H1 (cell line): ENCODE measurements around the gene TNPO2. TPM values are rescaled to one million over a fixed set of nuclear protein-coding genes. Genes with fewer than 3 reads are reported as not detected.

Experiments used
- CREB1 ChIP-seq: IDR thresholded peaks from 2 replicates; pipeline ENCODE4 v1.6.1; 2012; ENCODE audit warnings: inconsistent platforms
- CTBP2 ChIP-seq: IDR thresholded peaks from 2 replicates; pipeline ENCODE4 v1.7.0; 2011; ENCODE audit warnings: borderline replicate concordance, mild to moderate bottlenecking, moderate library complexity, mixed read lengths, low read length; ENCODE audit not compliant: insufficient read depth, insufficient read length
- GTF2F1 ChIP-seq: IDR thresholded peaks from 2 replicates; pipeline ENCODE4 v1.6.1; 2012; ENCODE audit warnings: low read depth, low read length, improper control_type of control experiment, borderline replicate concordance
- KDM1A ChIP-seq: fragments of 200-600, 300-600 bp; sonication (generic); IDR thresholded peaks from 2 replicates; pipeline ENCODE4 v1.7.1; 2016; ENCODE audit warnings: mild to moderate bottlenecking, low read length, borderline replicate concordance
- polyA plus RNA-seq, 7 experiments: library from polyadenylated mRNA; depleted of rRNA in 3 of 7; stranded (reverse) in 5 of 7; unstranded in 2 of 7; fragments of >200 nt in 5 of 7; fragments of 200-250 nt in 2 of 7; gene quantifications; 1 replicate in 5 of 7; 2 replicates in 1 of 7; 4 replicates in 1 of 7; pipeline versions ENCODE4 v1.2.1 to v1.2.3, GENCODE V29; 2011 to 2013; ENCODE audit warnings: missing spikeins in 2 of 7, mixed read lengths in 2 of 7
- total RNA-seq: library from RNA; stranded (reverse); fragmentation: NEBNext Ultra II Directional; extraction: Animal tissue kit (Norgen Biotek cat#: 25700); gene quantifications from 2 replicates; pipeline ENCODE4 v1.2.1, GENCODE V29; 2021

Gene TNPO2
- total and polyA plus RNA-seq, 2 of the 8 experiments (the other 6 are each of a cell fraction or from before 2014, with no cell fraction given) = 112 to 121 TPM

- TF ChIP-seq GTF2F1 (no peak), CTBP2 (peak; percentile 29), CREB1 (no peak), KDM1A (no peak)
These were observed 27.9 kb upstream of the TNPO2 start, which contains the start of gene BEST2 (continued) for GRCh38 chr19:12751635-12752034.
